IPS-18a (cell line): Measurements from ENCODE around the gene CSE1L.
"Not testable (repeated sequence)": the region's sequence is repeated elsewhere in the genome, so short reads cannot be mapped to it uniquely, and the experiment has no call there.

ENCODE experiments used
- H3K27ac ChIP-seq: one replicate; pipeline ENCODE4 v1.5.1; 2013; ENCODE audit warnings: low read length
- H3K27me3 ChIP-seq: one replicate; pipeline ENCODE4 v1.6.1; 2013; ENCODE audit warnings: mild to moderate bottlenecking, low read length; ENCODE audit not compliant: control insufficient read depth, insufficient read depth
- H3K36me3 ChIP-seq: one replicate; pipeline ENCODE4 v1.6.1; 2013; ENCODE audit warnings: low read depth, low read length; ENCODE audit not compliant: control insufficient read depth
- H3K4me1 ChIP-seq: one replicate; pipeline ENCODE4 v1.6.1; 2013; ENCODE audit warnings: low read depth, low read length; ENCODE audit not compliant: control insufficient read depth
- H3K4me3 ChIP-seq: one replicate; pipeline ENCODE4 v1.5.1; 2013; ENCODE audit warnings: low read length
- H3K9ac ChIP-seq: one replicate; pipeline ENCODE4 v1.6.1; 2013; ENCODE audit warnings: mild to moderate bottlenecking, low read length, moderate library complexity
- H3K9me3 ChIP-seq: one replicate; pipeline ENCODE4 v1.6.1; 2013; ENCODE audit warnings: low read depth, low read length; ENCODE audit not compliant: control insufficient read depth

Gene CSE1L

DNA sequence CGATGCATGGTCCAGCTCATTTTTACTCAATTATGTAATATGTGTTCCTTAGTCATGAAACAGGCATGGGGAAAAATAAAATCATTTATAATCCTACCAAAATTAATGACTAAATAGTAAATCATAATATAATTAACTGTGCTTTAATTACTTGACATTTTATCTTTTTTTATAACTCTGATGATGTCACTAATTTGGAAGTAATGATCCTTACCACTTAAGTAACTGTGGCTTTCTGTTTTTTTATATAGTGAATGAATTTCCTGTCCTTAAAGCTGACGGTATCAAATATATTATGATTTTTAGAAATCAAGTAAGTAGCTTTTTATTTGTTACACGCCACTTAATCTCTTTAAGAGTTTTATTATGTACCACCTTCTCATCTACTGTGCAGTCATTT is 32.2 kb downstream of the CSE1L start:
- no peaks in the 10 kb centered on the region for H3K9me3 ChIP-seq
- no peaks in the 10 kb centered on the region for H3K27me3 ChIP-seq
- H3K4me3 ChIP-seq: no peak overlapping the region
- no peak overlapping the region for H3K27ac ChIP-seq
- no peaks in the 10 kb centered on the region for H3K4me1 ChIP-seq
- no peak overlapping the region for H3K9ac ChIP-seq
- H3K36me3 ChIP-seq: peaks cover 95% of the 10 kb centered on the region

DNA sequence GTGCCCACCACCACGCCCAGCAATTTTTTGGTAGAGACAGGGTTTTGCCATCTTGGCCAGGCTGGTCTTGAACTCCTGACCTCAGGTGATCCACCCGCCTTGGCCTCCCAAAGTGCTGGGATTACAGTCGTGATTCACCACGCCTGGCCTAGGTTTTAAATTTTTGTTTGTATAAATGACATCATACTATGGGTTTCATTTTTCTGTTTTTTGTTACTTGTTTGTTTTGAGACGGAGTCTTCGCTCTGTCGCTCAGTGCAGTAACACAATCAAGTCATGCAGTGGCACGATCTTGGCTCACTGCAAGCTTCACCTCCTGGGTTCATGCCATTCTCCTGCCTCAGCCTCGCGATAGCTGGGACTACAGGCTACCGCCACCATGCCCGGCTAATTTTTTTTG is 36.2 kb downstream of the CSE1L start:
- not testable (repeated sequence) for H3K9ac ChIP-seq, H3K4me1 ChIP-seq, H3K4me3 ChIP-seq, H3K27me3 ChIP-seq, H3K9me3 ChIP-seq, H3K27ac ChIP-seq
- peaks cover 96% of the 10 kb centered on the region for H3K36me3 ChIP-seq

DNA sequence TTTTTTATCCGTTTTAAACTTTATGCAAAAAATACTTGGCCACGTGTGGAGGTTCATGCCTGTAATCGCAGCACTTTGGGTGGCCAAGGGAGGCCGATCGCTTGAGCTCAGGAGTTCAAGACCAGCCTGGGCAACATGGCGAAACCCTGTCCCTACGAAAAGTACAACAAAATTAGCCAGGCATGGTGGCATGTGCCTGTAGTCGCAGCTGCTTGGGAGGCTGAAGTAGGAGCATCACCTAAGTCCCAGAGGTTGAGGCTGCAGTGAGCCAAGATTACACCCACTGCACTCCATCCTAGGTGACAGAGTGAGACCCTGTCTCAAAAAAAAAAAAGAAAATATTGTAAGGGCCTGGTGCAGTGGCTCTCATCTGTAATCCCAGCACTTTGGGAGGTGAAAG is 45.0 kb downstream of the CSE1L start:
- Histone ChIP-seq H3K4me1 (no peaks in the 10 kb centered on the region), H3K4me3 (no peak overlapping the region), H3K9me3 (no peaks in the 10 kb centered on the region), H3K27ac (no peak overlapping the region), H3K27me3 (no peaks in the 10 kb centered on the region), H3K9ac (no peak overlapping the region), H3K36me3 (peaks cover 99% of the 10 kb centered on the region)

DNA sequence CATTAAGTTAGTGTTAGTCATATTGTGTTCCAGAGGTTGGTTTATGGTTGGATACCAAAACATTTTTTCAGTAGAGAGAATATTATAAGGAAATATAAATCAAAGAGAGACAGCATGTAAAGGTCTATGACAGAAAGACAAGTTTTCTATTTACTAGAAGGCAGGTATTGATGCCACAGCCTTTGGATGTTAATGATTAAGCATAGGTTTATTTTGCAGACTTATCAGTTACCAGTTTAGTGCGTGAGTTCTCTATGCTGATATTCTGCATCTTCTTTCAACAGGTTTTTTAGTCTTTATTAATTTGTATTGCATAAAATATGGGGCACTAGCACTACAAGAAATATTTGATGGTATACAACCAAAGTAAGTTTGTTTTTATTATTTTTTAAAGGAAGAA is 45.6 kb downstream of the CSE1L start:
- Histone ChIP-seq H3K36me3 (peaks cover 99% of the 10 kb centered on the region), H3K27ac (no peak overlapping the region), H3K4me3 (no peak overlapping the region)

DNA sequence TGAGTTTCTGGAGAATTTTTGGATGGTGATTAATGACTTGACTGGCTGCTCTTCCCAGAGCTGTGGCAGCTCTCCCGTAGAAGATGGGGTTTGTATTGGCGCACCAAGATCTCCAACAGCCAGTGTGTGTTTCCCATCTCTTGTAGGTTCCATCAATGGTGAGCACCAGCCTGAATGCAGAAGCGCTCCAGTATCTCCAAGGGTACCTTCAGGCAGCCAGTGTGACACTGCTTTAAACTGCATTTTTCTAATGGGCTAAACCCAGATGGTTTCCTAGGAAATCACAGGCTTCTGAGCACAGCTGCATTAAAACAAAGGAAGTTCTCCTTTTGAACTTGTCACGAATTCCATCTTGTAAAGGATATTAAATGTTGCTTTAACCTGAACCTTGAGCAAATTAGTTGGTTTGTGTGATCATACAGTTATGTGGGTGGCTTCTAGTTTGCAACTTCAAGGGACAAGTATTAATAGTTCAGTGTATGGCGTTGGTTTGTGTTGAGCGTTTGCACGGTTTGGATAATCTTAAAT is 50.2 kb downstream of the CSE1L start:
- H3K4me1 ChIP-seq: no peaks in the 10 kb centered on the region
- H3K4me3 ChIP-seq: no peak overlapping the region
- H3K27ac ChIP-seq: no peak overlapping the region
- H3K36me3 ChIP-seq: peaks cover 87% of the 10 kb centered on the region
- no peak overlapping the region for H3K9ac ChIP-seq
- H3K9me3 ChIP-seq: no peaks in the 10 kb centered on the region
- H3K27me3 ChIP-seq: no peaks in the 10 kb centered on the region

More for the DNA sequence above, 45.6 kb downstream of the CSE1L start:
- Histone ChIP-seq H3K9me3 (no peaks in the 10 kb centered on the region), H3K27me3 (no peaks in the 10 kb centered on the region), H3K4me1 (no peaks in the 10 kb centered on the region), H3K9ac (no peak overlapping the region)

DNA sequence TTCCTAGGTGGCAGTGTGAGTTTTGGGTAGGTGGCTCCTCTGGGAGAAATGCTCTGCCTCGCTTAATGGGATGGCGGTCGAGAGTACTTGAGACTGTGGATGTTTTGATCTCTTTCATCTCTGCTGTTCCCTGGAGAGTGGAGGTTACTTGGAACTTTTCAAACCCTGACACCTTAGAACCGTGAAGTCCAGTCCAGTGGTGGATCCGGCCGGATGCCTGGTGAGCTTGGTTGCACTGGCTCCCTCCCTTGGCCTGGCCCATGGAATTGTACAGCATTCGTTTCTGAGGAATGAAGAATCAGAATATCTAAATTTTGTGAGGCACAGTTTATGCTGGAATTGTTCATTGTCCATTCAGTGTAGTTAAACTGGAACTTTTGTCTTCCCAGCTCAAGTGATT is 51.0 kb downstream of the CSE1L start:
- Histone ChIP-seq H3K36me3 (peaks cover 87% of the 10 kb centered on the region), H3K9me3 (no peaks in the 10 kb centered on the region), H3K27ac (no peak overlapping the region), H3K27me3 (no peaks in the 10 kb centered on the region), H3K4me1 (no peaks in the 10 kb centered on the region), H3K4me3 (no peak overlapping the region), H3K9ac (no peak overlapping the region)

DNA sequence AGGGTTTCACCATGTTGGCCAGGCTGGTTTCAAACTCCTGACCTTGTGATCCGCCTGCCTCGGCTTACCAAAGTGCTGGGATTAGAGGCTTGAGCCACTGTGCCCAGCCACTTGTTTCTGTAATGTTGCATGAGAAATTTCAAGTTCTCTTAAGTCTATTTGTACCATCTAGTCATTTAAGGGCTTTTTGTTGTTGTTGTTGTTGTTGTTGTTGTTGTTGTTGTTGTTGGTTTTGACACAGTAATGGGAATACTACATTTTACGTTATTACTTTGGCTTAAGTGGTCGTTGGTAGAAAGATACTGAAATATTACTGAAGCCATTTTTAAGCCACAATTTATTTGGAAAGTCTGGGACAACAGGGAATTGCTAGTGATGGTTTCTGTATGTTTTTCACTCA is 52.0 kb downstream of the CSE1L start:
- Histone ChIP-seq H3K27ac (no peak overlapping the region), H3K9ac (no peak overlapping the region), H3K36me3 (peaks cover 87% of the 10 kb centered on the region), H3K4me3 (no peak overlapping the region), H3K27me3 (no peaks in the 10 kb centered on the region), H3K4me1 (no peaks in the 10 kb centered on the region), H3K9me3 (no peaks in the 10 kb centered on the region)

DNA sequence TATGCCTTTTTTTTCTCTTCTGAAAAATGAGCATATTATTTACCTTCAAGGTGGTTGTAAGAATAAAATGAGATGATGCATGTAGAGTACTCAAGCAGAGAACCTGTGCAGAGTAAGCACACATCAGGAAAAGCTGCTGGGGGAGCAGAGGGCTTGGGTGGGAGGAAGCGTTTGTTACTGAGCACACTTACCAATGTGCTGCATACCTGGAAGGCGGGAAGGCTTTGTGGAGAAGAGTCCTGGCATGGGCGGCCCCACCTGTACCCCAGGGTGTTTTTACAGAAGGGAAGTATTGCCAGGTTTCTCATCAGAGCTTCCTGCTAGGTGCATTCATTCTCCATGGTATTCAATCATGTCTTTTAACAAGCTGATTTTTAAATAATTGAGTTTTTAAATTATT is 52.9 kb downstream of the CSE1L start:
- Histone ChIP-seq H3K9ac (no peak overlapping the region), H3K27me3 (no peaks in the 10 kb centered on the region), H3K4me3 (no peak overlapping the region), H3K9me3 (no peaks in the 10 kb centered on the region), H3K27ac (no peak overlapping the region), H3K36me3 (peaks cover 87% of the 10 kb centered on the region), H3K4me1 (no peaks in the 10 kb centered on the region)

DNA sequence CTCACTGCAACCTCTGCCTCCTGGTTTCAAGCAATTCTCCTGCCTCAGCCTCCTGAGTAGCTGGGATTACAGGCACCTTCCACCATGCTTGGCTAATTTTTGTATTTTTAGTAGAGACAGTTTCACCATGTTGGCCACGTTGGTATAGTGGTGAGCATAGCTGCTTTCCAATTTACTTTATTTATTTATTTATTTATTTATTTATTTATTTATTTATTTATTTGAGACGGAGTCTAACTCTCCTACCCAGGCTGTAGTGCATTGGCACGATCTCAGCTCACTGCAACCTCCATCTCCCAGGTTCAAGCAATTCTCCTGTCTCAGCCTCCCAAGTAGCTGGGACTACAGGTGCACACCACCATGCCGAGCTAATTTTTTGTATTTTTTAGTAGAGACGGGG is 54.2 kb downstream of the CSE1L start:
- H3K9ac ChIP-seq, H3K4me3 ChIP-seq, H3K9me3 ChIP-seq, H3K27me3 ChIP-seq, H3K4me1 ChIP-seq, H3K27ac ChIP-seq: not testable (repeated sequence)
- peaks cover 76% of the 10 kb centered on the region for H3K36me3 ChIP-seq

DNA sequence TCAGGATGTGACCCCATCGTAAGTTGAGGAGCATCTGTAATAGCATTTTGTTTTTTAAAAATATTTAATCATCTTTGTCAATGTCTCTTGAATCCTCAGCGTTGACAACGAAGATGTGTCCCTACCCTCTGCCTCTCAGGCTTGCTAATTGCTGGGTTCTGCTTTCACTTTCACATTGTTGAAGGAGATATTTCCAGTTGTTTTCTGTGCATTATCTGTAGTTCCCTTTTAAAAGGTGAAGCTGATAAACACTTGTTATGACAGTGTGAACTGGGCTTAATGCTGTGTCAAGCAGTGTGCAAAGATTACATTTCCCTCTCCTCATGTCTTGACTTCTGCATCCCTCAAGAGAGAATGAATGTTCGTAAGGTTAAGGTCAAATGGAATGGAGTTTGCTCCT is 54.9 kb downstream of the CSE1L start:
- peaks cover 69% of the 10 kb centered on the region for H3K36me3 ChIP-seq

DNA sequence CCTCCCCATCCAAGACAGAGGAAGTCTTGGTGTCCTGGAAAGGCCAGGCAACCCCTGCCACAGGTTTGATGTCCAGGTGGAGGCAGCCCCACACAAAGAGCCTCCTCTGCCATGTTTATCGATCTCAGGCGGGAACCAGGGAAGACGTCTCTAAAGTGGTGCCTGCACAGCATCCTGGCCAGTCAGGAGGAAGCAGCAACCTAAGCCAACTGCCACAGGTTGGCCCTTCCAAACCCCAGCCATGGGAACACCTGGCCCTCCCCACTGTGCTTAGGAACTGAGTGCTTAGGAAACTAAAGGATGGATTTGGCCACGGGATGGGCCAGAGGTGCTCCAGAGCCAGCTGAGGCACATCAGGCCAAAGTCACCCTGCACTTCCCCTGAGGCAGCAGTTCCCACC is 56.9 kb downstream of the CSE1L start:
- Histone ChIP-seq H3K27ac (no peak overlapping the region), H3K36me3 (peaks cover 52% of the 10 kb centered on the region), H3K9me3 (no peaks in the 10 kb centered on the region), H3K4me1 (no peaks in the 10 kb centered on the region), H3K9ac (no peak overlapping the region), H3K27me3 (no peaks in the 10 kb centered on the region), H3K4me3 (no peak overlapping the region)

More for the DNA sequence above, 54.9 kb downstream of the CSE1L start:
- no peak overlapping the region for H3K27ac ChIP-seq
- H3K9me3 ChIP-seq: no peaks in the 10 kb centered on the region
- no peaks in the 10 kb centered on the region for H3K4me1 ChIP-seq
- H3K4me3 ChIP-seq: no peak overlapping the region
- H3K27me3 ChIP-seq: no peaks in the 10 kb centered on the region
- H3K9ac ChIP-seq: no peak overlapping the region

DNA sequence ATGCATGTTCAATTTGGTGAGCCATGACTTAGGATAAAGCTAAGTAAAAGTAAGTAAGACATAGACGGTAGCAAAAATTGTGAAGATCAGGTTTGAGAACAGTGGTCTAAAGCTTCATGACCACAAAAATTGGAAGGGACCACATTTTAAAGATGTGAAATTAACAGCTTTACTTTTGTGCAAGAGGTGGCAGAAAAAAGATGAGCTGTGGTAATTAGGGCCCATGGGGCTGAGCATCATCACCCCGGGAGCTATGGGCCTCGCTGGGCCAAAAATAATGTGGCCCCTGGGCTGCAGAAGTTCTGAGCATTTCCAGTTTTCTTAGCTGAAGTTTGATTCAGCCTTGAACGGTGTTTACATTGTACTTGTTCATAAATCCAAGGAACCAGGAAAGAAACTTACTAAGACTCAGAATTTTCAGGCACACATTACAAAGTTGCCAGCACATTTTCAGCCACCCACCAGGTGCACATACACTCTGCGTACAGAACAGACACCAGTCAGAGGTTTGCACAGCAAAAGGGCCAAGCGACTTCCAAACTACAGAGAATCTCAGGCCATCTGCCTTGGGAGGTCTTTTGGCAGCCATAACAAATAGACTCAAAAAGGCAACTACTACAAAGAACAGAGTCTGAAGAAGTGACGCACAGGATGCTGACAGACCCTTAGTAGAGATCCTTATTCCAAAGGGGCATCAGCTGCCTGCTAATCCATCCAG is 57.7 kb downstream of the CSE1L start:
- Histone ChIP-seq H3K4me3 (no peak overlapping the region), H3K36me3 (peaks cover 44% of the 10 kb centered on the region), H3K27ac (no peak overlapping the region), H3K9me3 (no peaks in the 10 kb centered on the region), H3K9ac (no peak overlapping the region), H3K27me3 (no peaks in the 10 kb centered on the region), H3K4me1 (no peaks in the 10 kb centered on the region)
